ENCODE data around the gene SLC35C1. TPM values are rescaled to one million over a fixed set of nuclear protein-coding genes. Genes with fewer than 3 reads are reported as not detected.

SLC35C1 gene
- total and polyA plus RNA-seq, 2 donors (not counting 3 experiments of a cell fraction or from before 2014, with no cell fraction given) = 8.5 to 19.8 TPM

DNA sequence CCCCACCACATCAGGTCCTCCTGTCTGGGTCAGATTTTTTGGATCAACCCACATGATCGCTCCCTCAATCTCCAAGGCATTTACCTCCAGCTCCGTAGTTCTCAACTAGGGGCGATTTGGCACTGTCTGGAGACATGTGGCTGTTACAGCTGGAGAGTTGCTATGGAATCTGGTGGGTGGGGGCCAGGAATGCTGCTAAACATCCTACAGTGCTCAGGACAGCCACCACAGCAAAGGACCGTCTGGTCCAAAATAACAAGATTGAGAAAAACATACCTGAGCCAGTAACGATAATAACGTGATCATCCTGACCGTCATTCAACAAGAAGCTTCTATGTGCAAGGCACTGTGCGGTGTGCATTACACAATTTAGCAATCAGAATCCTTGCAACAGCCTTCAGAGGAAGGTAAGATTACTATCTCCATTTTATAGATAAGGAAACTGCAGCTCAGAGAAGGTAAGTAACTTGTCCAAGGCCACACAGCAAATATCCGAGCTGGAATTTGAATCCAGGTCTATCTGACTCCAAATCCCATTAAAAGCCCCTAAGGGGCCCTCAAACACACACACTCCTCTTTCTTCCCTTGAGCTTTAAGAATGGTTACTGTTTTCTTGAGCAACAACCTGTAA, 28.0 kb downstream of the SLC35C1 start:
- H3K9ac ChIP-seq (replicated peaks; ENCODE audit: extremely low read depth, insufficient read depth, low read length) = no peak overlapping the region
- no TSS peak for BruUV-seq (replicated peaks)
- CTCF ChIA-PET = interaction anchor here (1.3 kb wide), 1 partner anchor 9 kb away, joined by 6 read pairs; no protein-coding TSS in a partner anchor

More for the DNA sequence above, 28.0 kb downstream of the SLC35C1 start:
- Histone ChIP-seq H3K27ac (ENCODE audit: insufficient read depth, low read depth, low read length) (no peak overlapping the region), H3K27me3 (ENCODE audit: control insufficient read depth in 2 of 2, insufficient read depth in 2 of 2, low read length in 2 of 2) (peaks cover 16 to 17% of the 10 kb centered on the region in 2 experiments), H3K4me2 (ENCODE audit: insufficient read depth, low read length) (no peak overlapping the region), H3K36me3 (ENCODE audit: control insufficient read depth in 2 of 2, extremely low read depth in 1 of 2, insufficient read depth in 2 of 2, low read length in 2 of 2) (no peaks in the 10 kb centered on the region), H4K20me1 (replicated peaks; ENCODE audit: control insufficient read depth, extremely low read depth, insufficient read depth, low read length) (no peaks in the 10 kb centered on the region), H3K4me1 (ENCODE audit: control insufficient read depth, extremely low read depth, insufficient read depth, low read length) (no peaks in the 10 kb centered on the region), H3K79me2 (ENCODE audit: control insufficient read depth, insufficient read depth, low read length) (no peaks in the 10 kb centered on the region), H3K4me3 (replicated peaks in 1 of 3; ENCODE audit: insufficient read depth in 1 of 3, low read depth in 1 of 3, low read length in 3 of 3) (no peak overlapping the region), H2AFZ (ENCODE audit: low read depth, low read length) (no peak overlapping the region), H3K9me1 (replicated peaks; ENCODE audit: control insufficient read depth, extremely low read depth, insufficient read depth, low read length) (no peaks in the 10 kb centered on the region), H3K9me3 (replicated peaks; ENCODE audit: control insufficient read depth, insufficient read depth, low read length) (no peaks in the 10 kb centered on the region)
- dilution Hi-C loops (cut with MboI; ENCODE audit: extremely low pct_ligation_motif_present, low sequenced_read_pairs) = no loop called here
- POLR2A ChIA-PET = no interaction called here
- no peak for TF ChIP-seq GATA2 (IDR thresholded peaks at IDR 0.05; ENCODE audit: insufficient read depth, insufficient read length, low read depth, low read length)
- no peak for TF ChIP-seq FOS (IDR thresholded peaks at IDR 0.05; ENCODE audit: borderline replicate concordance, insufficient read depth, low read length)
- TF ChIP-seq JUN (IDR thresholded peaks at IDR 0.05; ENCODE audit: borderline replicate concordance, insufficient read depth, insufficient read length, low read depth) = no peak
- no peak for TF ChIP-seq EZH2 (IDR thresholded peaks at IDR 0.05; ENCODE audit: borderline replicate concordance, low read depth, low read length, severe bottlenecking)
- TF ChIP-seq POLR2A (IDR thresholded peaks at IDR 0.05; ENCODE audit: low read depth, low read length) = no peak
- TF ChIP-seq MYC (IDR thresholded peaks at IDR 0.05; ENCODE audit: low read depth, low read length) = no peak
- no peak for TF ChIP-seq POLR2AphosphoS5 (IDR thresholded peaks at IDR 0.05; ENCODE audit: insufficient read depth, low read depth, low read length)
- TF ChIP-seq, protein P1, sequence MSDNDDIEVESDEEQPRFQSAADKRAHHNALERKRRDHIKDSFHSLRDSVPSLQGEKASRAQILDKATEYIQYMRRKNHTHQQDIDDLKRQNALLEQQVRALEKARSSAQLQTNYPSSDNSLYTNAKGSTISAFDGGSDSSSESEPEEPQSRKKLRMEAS (IDR thresholded peaks at IDR 0.05; ENCODE audit: insufficient read depth, insufficient read length) = no peak
- TF ChIP-seq, protein P2, sequence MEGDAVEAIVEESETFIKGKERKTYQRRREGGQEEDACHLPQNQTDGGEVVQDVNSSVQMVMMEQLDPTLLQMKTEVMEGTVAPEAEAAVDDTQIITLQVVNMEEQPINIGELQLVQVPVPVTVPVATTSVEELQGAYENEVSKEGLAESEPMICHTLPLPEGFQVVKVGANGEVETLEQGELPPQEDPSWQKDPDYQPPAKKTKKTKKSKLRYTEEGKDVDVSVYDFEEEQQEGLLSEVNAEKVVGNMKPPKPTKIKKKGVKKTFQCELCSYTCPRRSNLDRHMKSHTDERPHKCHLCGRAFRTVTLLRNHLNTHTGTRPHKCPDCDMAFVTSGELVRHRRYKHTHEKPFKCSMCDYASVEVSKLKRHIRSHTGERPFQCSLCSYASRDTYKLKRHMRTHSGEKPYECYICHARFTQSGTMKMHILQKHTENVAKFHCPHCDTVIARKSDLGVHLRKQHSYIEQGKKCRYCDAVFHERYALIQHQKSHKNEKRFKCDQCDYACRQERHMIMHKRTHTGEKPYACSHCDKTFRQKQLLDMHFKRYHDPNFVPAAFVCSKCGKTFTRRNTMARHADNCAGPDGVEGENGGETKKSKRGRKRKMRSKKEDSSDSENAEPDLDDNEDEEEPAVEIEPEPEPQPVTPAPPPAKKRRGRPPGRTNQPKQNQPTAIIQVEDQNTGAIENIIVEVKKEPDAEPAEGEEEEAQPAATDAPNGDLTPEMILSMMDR (IDR thresholded peaks at IDR 0.05; ENCODE audit: extremely low read depth in 1 of 2, insufficient read depth in 1 of 2, low read depth in 1 of 2, low read length in 2 of 2) = no peak
- FAIRE-seq = no peak
- DNase-seq (ENCODE audit: low read depth, low spot score) = no peak
- intact Hi-C loops (cut with micrococcal nuclease) = no loop called here
